Measurements from ENCODE around the gene GAL3ST3. TPM values are rescaled to one million over a fixed set of nuclear protein-coding genes. Genes with fewer than 3 reads are reported as not detected.

Gene GAL3ST3
- total and polyA plus RNA-seq, 2 donors, result 0.25 to 0.42 TPM

GRCh38 chr11:66006891-66007176 is 42.1 kb downstream of the GAL3ST3 start:
- Histone ChIP-seq H3K36me3 (ENCODE audit: control insufficient read depth in 2 of 2, insufficient read depth in 2 of 2, low read length in 1 of 2) (peaks cover 19 to 22% of the 10 kb centered on the region in 2 donors), H3K4me3 (ENCODE audit: low read length in 2 of 2) (no peak overlapping the region), H3K27me3 (ENCODE audit: control insufficient read depth in 2 of 2, insufficient read depth in 1 of 2, low read length in 1 of 2) (peaks cover 7 to 27% of the 10 kb centered on the region in 2 donors), H3K9me3 (ENCODE audit: control insufficient read depth in 2 of 2, insufficient read depth in 1 of 2, low read length in 1 of 2) (peaks cover 0 to 5% of the 10 kb centered on the region in 2 donors), H3K27ac (ENCODE audit: low read depth in 1 of 2, low read length in 1 of 2) (no peak overlapping the region), H3K4me1 (ENCODE audit: control insufficient read depth in 2 of 2, insufficient read depth in 2 of 2, low read length in 2 of 2) (peaks cover 5 to 37% of the 10 kb centered on the region in 2 donors)
- no peak for DNase-seq (ENCODE audit: low read depth in 6 of 9, low spot score in 9 of 9)
- WGBS, result 94% methylated on average over 4 of the region's 4 CpGs

- 97% methylated on average over 13 of the region's 13 CpGs for WGBS
These were observed 42.6 kb downstream of the GAL3ST3 start for GRCh38 chr11:66006134-66006890.

GRCh38 chr11:66004186-66004585 is 44.8 kb downstream of the GAL3ST3 start:
- peaks cover 5 to 47% of the 10 kb centered on the region in 2 donors for H3K4me1 ChIP-seq (ENCODE audit: control insufficient read depth in 2 of 2, insufficient read depth in 2 of 2, low read length in 2 of 2)
- H3K27ac ChIP-seq (ENCODE audit: low read depth in 1 of 2, low read length in 1 of 2), result no peak overlapping the region
- no peak overlapping the region for H3K4me3 ChIP-seq (ENCODE audit: low read length in 2 of 2)
- DNase-seq (ENCODE audit: low read depth in 6 of 9, low spot score in 9 of 9), result no peak
- H3K27me3 ChIP-seq (ENCODE audit: control insufficient read depth in 2 of 2, insufficient read depth in 1 of 2, low read length in 1 of 2), result peaks cover 0 to 4% of the 10 kb centered on the region in 2 donors
- H3K36me3 ChIP-seq (ENCODE audit: control insufficient read depth in 2 of 2, insufficient read depth in 2 of 2, low read length in 1 of 2), result peaks cover 30 to 35% of the 10 kb centered on the region in 2 donors
- 93% methylated on average over 4 of the region's 4 CpGs for WGBS
- H3K9me3 ChIP-seq (ENCODE audit: control insufficient read depth in 2 of 2, insufficient read depth in 1 of 2, low read length in 1 of 2), result peaks cover 0 to 7% of the 10 kb centered on the region in 2 donors

More at GRCh38 chr11:66006134-66006890, 42.6 kb downstream of the GAL3ST3 start:
- Histone ChIP-seq H3K4me3 (ENCODE audit: low read length in 2 of 2) (no peak overlapping the region), H3K4me1 (ENCODE audit: control insufficient read depth in 2 of 2, insufficient read depth in 2 of 2, low read length in 2 of 2) (peaks cover 5 to 34% of the 10 kb centered on the region in 2 donors), H3K36me3 (ENCODE audit: control insufficient read depth in 2 of 2, insufficient read depth in 2 of 2, low read length in 1 of 2) (peaks cover 19 to 22% of the 10 kb centered on the region in 2 donors), H3K27me3 (ENCODE audit: control insufficient read depth in 2 of 2, insufficient read depth in 1 of 2, low read length in 1 of 2) (peaks cover 1 to 22% of the 10 kb centered on the region in 2 donors), H3K9me3 (ENCODE audit: control insufficient read depth in 2 of 2, insufficient read depth in 1 of 2, low read length in 1 of 2) (peaks cover 0 to 7% of the 10 kb centered on the region in 2 donors), H3K27ac (ENCODE audit: low read depth in 1 of 2, low read length in 1 of 2) (no peak overlapping the region)
- no peak for DNase-seq (ENCODE audit: low read depth in 6 of 9, low spot score in 9 of 9)

GRCh38 chr11:66003291-66003690 is 45.7 kb downstream of the GAL3ST3 start:
- Histone ChIP-seq H3K9me3 (ENCODE audit: control insufficient read depth in 2 of 2, insufficient read depth in 1 of 2, low read length in 1 of 2) (peaks cover 0 to 7% of the 10 kb centered on the region in 2 donors), H3K36me3 (ENCODE audit: control insufficient read depth in 2 of 2, insufficient read depth in 2 of 2, low read length in 1 of 2) (peaks cover 39 to 44% of the 10 kb centered on the region in 2 donors), H3K4me1 (ENCODE audit: control insufficient read depth in 2 of 2, insufficient read depth in 2 of 2, low read length in 2 of 2) (peaks cover 5 to 42% of the 10 kb centered on the region in 2 donors), H3K4me3 (ENCODE audit: low read length in 2 of 2) (peak overlapping the region; percentile 75 to 86), H3K27ac (ENCODE audit: low read depth in 1 of 2, low read length in 1 of 2) (no peak overlapping the region), H3K27me3 (ENCODE audit: control insufficient read depth in 2 of 2, insufficient read depth in 1 of 2, low read length in 1 of 2) (no peaks in the 10 kb centered on the region)
- no peak for DNase-seq (ENCODE audit: low read depth in 6 of 9, low spot score in 9 of 9)
- WGBS, result 86% methylated on average over 6 of the region's 6 CpGs

GRCh38 chr11:66002648-66003225 is 46.2 kb downstream of the GAL3ST3 start:
- peaks cover 0 to 7% of the 10 kb centered on the region in 2 donors for H3K9me3 ChIP-seq (ENCODE audit: control insufficient read depth in 2 of 2, insufficient read depth in 1 of 2, low read length in 1 of 2)
- DNase-seq (ENCODE audit: low read depth in 6 of 9, low spot score in 9 of 9), result peak in 1 of 9 donors; percentile 18
- no peaks in the 10 kb centered on the region for H3K27me3 ChIP-seq (ENCODE audit: control insufficient read depth in 2 of 2, insufficient read depth in 1 of 2, low read length in 1 of 2)
- H3K36me3 ChIP-seq (ENCODE audit: control insufficient read depth in 2 of 2, insufficient read depth in 2 of 2, low read length in 1 of 2), result peaks cover 45 to 46% of the 10 kb centered on the region in 2 donors
- peaks cover 5 to 39% of the 10 kb centered on the region in 2 donors for H3K4me1 ChIP-seq (ENCODE audit: control insufficient read depth in 2 of 2, insufficient read depth in 2 of 2, low read length in 2 of 2)
- peak overlapping the region; percentile 94 to 98 for H3K27ac ChIP-seq (ENCODE audit: low read depth in 1 of 2, low read length in 1 of 2)
- peak overlapping the region; percentile 75 to 86 for H3K4me3 ChIP-seq (ENCODE audit: low read length in 2 of 2)
- WGBS, result under 1% methylated on average over 40 of the region's 40 CpGs

GRCh38 chr11:66001942-66002647 is 46.9 kb downstream of the GAL3ST3 start, which contains the start of the genes BANF1 and EIF1AD:
BANF1 (plus strand) TSS chr11:66002503; CDS start chr11:66003251, 748 bp downstream.
EIF1AD (minus strand) TSS chr11:66002157; CDS start chr11:66000389, 1,768 bp downstream.
- peak; percentile 92 to 98 (median 95) for DNase-seq (ENCODE audit: low read depth in 6 of 9, low spot score in 9 of 9)
- Histone ChIP-seq H3K4me3 (ENCODE audit: low read length in 2 of 2) (peak within 1 kb of the TSS; percentile 75 to 86), H3K4me1 (ENCODE audit: control insufficient read depth in 2 of 2, insufficient read depth in 2 of 2, low read length in 2 of 2) (peaks cover 5 to 33% of the 10 kb centered on the region in 2 donors), H3K9me3 (ENCODE audit: control insufficient read depth in 2 of 2, insufficient read depth in 1 of 2, low read length in 1 of 2) (peaks cover 0 to 7% of the 10 kb centered on the region in 2 donors), H3K27me3 (ENCODE audit: control insufficient read depth in 2 of 2, insufficient read depth in 1 of 2, low read length in 1 of 2) (no peaks in the 10 kb centered on the region), H3K36me3 (ENCODE audit: control insufficient read depth in 2 of 2, insufficient read depth in 2 of 2, low read length in 1 of 2) (peaks cover 51 to 53% of the 10 kb centered on the region in 2 donors), H3K27ac (ENCODE audit: low read depth in 1 of 2, low read length in 1 of 2) (peak within 1 kb of the TSS; percentile 94 to 98)
- WGBS, result under 1% methylated on average over 55 of the region's 55 CpGs

- Histone ChIP-seq H3K4me1 (ENCODE audit: control insufficient read depth in 2 of 2, insufficient read depth in 2 of 2, low read length in 2 of 2) (peaks cover 0 to 13% of the 10 kb centered on the region in 2 donors), H3K27ac (ENCODE audit: low read depth in 1 of 2, low read length in 1 of 2) (no peak overlapping the region), H3K9me3 (ENCODE audit: control insufficient read depth in 2 of 2, insufficient read depth in 1 of 2, low read length in 1 of 2) (peaks cover 0 to 7% of the 10 kb centered on the region in 2 donors), H3K27me3 (ENCODE audit: control insufficient read depth in 2 of 2, insufficient read depth in 1 of 2, low read length in 1 of 2) (no peaks in the 10 kb centered on the region), H3K4me3 (ENCODE audit: low read length in 2 of 2) (no peak overlapping the region), H3K36me3 (ENCODE audit: control insufficient read depth in 2 of 2, insufficient read depth in 2 of 2, low read length in 1 of 2) (peaks cover 39 to 43% of the 10 kb centered on the region in 2 donors)
- no peak for DNase-seq (ENCODE audit: low read depth in 6 of 9, low spot score in 9 of 9)
- 96% methylated on average over 2 of the region's 2 CpGs for WGBS
These were observed 51.7 kb downstream of the GAL3ST3 start for GRCh38 chr11:65997286-65997685.

- H3K4me3 ChIP-seq (ENCODE audit: low read length in 2 of 2), result no peak overlapping the region
- H3K36me3 ChIP-seq (ENCODE audit: control insufficient read depth in 2 of 2, insufficient read depth in 2 of 2, low read length in 1 of 2), result peaks cover 10 to 11% of the 10 kb centered on the region in 2 donors
- H3K4me1 ChIP-seq (ENCODE audit: control insufficient read depth in 2 of 2, insufficient read depth in 2 of 2, low read length in 2 of 2), result peaks cover 2 to 3% of the 10 kb centered on the region in 2 donors
- no peaks in the 10 kb centered on the region for H3K9me3 ChIP-seq (ENCODE audit: control insufficient read depth in 2 of 2, insufficient read depth in 1 of 2, low read length in 1 of 2)
- 97% methylated on average over 5 of the region's 5 CpGs for WGBS
- no peak for DNase-seq (ENCODE audit: low read depth in 6 of 9, low spot score in 9 of 9)
- H3K27ac ChIP-seq (ENCODE audit: low read depth in 1 of 2, low read length in 1 of 2), result no peak overlapping the region
- no peaks in the 10 kb centered on the region for H3K27me3 ChIP-seq (ENCODE audit: control insufficient read depth in 2 of 2, insufficient read depth in 1 of 2, low read length in 1 of 2)
These were observed 56.9 kb downstream of the GAL3ST3 start for GRCh38 chr11:65992056-65992455.

Measured in thymus (tissue), 11 donors.